ENCODE data around the gene SH3GL1. TPM values are rescaled to one million over a fixed set of nuclear protein-coding genes. Genes with fewer than 3 reads are reported as not detected.

Gene SH3GL1
- total and polyA plus RNA-seq, 2 of the 4 experiments (the other 2 are of a cell fraction) = 28.1 to 138 TPM

- CTCF ChIA-PET = interaction anchor here (0.6 to 0.7 kb wide), 2 partner anchors 14 to 26 kb away, joined by 3 to 4 read pairs; no protein-coding TSS in a partner anchor
- Histone ChIP-seq H2BK15ac (ENCODE audit: low read depth, low read length) (no peak overlapping the region), H3K9me3 (ENCODE audit: control insufficient read depth, insufficient read depth, low read length) (no peaks in the 10 kb centered on the region), H3K4me1 (ENCODE audit: control insufficient read depth, insufficient read depth, low read length) (peaks cover 39% of the 10 kb centered on the region), H2AFZ (replicated peaks; ENCODE audit: low read length, poor library complexity) (no peak overlapping the region), H2AK9ac (replicated peaks; ENCODE audit: low read depth, low read length, poor library complexity) (peak overlapping the region; percentile 58), H4K5ac (ENCODE audit: low read depth, low read length) (no peak overlapping the region), H3K4ac (ENCODE audit: low read depth, low read length) (no peak overlapping the region; the same call in 1 of the 2 replicates), H3K56ac (ENCODE audit: extremely low read depth, insufficient read depth, low read length) (no peak overlapping the region), H2BK5ac (ENCODE audit: low read depth, low read length, poor library complexity, severe bottlenecking) (no peak overlapping the region), H3K79me1 (ENCODE audit: low read depth in 1 of 2, low read length in 2 of 2) (peaks cover 13 to 88% of the 10 kb centered on the region in 2 experiments), H2AK5ac (ENCODE audit: low read depth, low read length) (peak overlapping the region; percentile 48; the same call in 1 of the 2 replicates), H3K23ac (ENCODE audit: low read depth, low read length) (peak overlapping the region; percentile 12; the same call in 1 of the 2 replicates), H3K18ac (ENCODE audit: low read depth, low read length) (no peak overlapping the region), H4K8ac (ENCODE audit: low read depth in 2 of 2, low read length in 2 of 2) (no peak overlapping the region), H3K36me3 (ENCODE audit: control insufficient read depth, insufficient read depth, low read length) (peaks cover 13% of the 10 kb centered on the region), H4K20me1 (ENCODE audit: insufficient read depth, low read length) (peaks cover 90% of the 10 kb centered on the region), H3K27me3 (ENCODE audit: control insufficient read depth, insufficient read depth, low read length) (no peaks in the 10 kb centered on the region), H3K14ac (replicated peaks; ENCODE audit: low read depth, low read length) (peak overlapping the region; percentile 21; the same call in 1 of the 2 replicates), H3K27ac (ENCODE audit: insufficient read depth, low read length) (no peak overlapping the region), H3K9me1 (ENCODE audit: insufficient read depth, low read length) (peaks cover 34% of the 10 kb centered on the region), H3K4me2 (ENCODE audit: low read depth, low read length) (no peak overlapping the region), H3K9ac (ENCODE audit: low read depth, low read length) (no peak overlapping the region), H4K91ac (ENCODE audit: insufficient read depth, low read depth, low read length) (no peak overlapping the region), H3K4me3 (ENCODE audit: insufficient read depth, low read depth, low read length) (no peak overlapping the region), H2BK120ac (ENCODE audit: low read depth, low read length) (no peak overlapping the region), H2BK20ac (ENCODE audit: low read depth, low read length) (no peak overlapping the region)
- no peak for TF ChIP-seq FOS (IDR thresholded peaks at IDR 0.05; ENCODE audit: low read depth, low read length)
- peak; percentile 65 for TF ChIP-seq CEBPB (IDR thresholded peaks at IDR 0.05; ENCODE audit: low read depth, low read length)
- TF ChIP-seq BHLHE40 (IDR thresholded peaks at IDR 0.05; ENCODE audit: low read depth, low read length) = no peak
- no peak for TF ChIP-seq RCOR1 (IDR thresholded peaks at IDR 0.05; ENCODE audit: insufficient replicate concordance, low read length)
- TF ChIP-seq USF2 (IDR thresholded peaks at IDR 0.05; ENCODE audit: low read depth, low read length) = no peak
- in situ Hi-C loops (cut with MboI; ENCODE audit: low sequenced_read_pairs) (no loop called here), dilution Hi-C loops (cut with HindIII; ENCODE audit: low sequenced_read_pairs, unreplicated experiment) (no loop called here), intact Hi-C loops (cut with micrococcal nuclease) (no loop called here)
- WGBS, 2 experiments (ENCODE audit: extremely low coverage in 2 of 2, insufficient read length in 1 of 2) = 94% methylated on average over 6 of the region's 20 CpGs; no CpG with 5 or more reads in 1 of the 2 experiments
- DNase-seq = peak; percentile 59
- ATAC-seq (ENCODE audit: low read depth) = no peak
- POLR2A ChIA-PET (ENCODE audit: unreplicated experiment) = no interaction called here
- BruUV-seq (replicated peaks) = no TSS peak
Measured at GRCh38 chr19:4379383-4380253, 20.7 kb downstream of the SH3GL1 start.

Data from IMR-90 (cell line).